IMR-90 (cell line): ENCODE data around the gene TTC28. TPM values are rescaled to one million over a fixed set of nuclear protein-coding genes. Genes with fewer than 3 reads are reported as not detected.

Experiments used
- ATAC-seq: fragments of 200-7000 bp; cut with Tn5 transposase; 2 replicates; pipeline ENCODE4 v1.9.1; 2020; ENCODE audit warnings: low read depth, mild to moderate bottlenecking, moderate library complexity
- BruUV-seq: library from RNA; stranded (reverse); fragments of 400-500 nt; replicated peaks from 2 replicates; lab custom pipeline; 2021; lab: Mats Ljungman, UMichigan
- CTCF ChIA-PET: fragments of 300-600 bp; formaldehyde crosslinking; extraction: SDS; loops from one replicate; lab custom pipeline; 2021; ENCODE audit warnings: antibody characterized with exemption; lab: Yijun Ruan, JAX
- POLR2A ChIA-PET: fragments of 300-600 bp; sonication (Branson Sonifier 250); formaldehyde crosslinking; loops from one replicate; lab custom pipeline; 2022; ENCODE audit warnings: antibody characterized with exemption; ENCODE audit not compliant: unreplicated experiment; lab: Charles Lee
- DNase-seq: peaks from one replicate; pipeline ENCODE4 v3.0.0; 2013
- H2AFZ ChIP-seq: replicated peaks from 2 replicates; pipeline ENCODE3; 2013; ENCODE audit warnings: low read length, mild to moderate bottlenecking; ENCODE audit not compliant: poor library complexity
- H2AK5ac ChIP-seq: 2 replicates; pipeline ENCODE4 v1.6.1; 2013; ENCODE audit warnings: low read depth, low read length, inconsistent platforms
- H2AK9ac ChIP-seq: replicated peaks from 2 replicates; pipeline ENCODE3; 2013; ENCODE audit warnings: mild to moderate bottlenecking, low read depth, low read length, moderate library complexity; ENCODE audit not compliant: poor library complexity
- H2BK120ac ChIP-seq: 2 replicates; pipeline ENCODE4 v1.6.1; 2013; ENCODE audit warnings: low read depth, low read length, inconsistent platforms
- H2BK15ac ChIP-seq: 3 replicates; pipeline ENCODE4 v1.6.1; 2013; ENCODE audit warnings: low read depth, low read length, inconsistent platforms
- H2BK20ac ChIP-seq: 2 replicates; pipeline ENCODE4 v1.6.1; 2013; ENCODE audit warnings: low read depth, mild to moderate bottlenecking, inconsistent platforms, low read length, moderate library complexity
- H2BK5ac ChIP-seq: 2 replicates; pipeline ENCODE4 v1.6.1; 2013; ENCODE audit warnings: mild to moderate bottlenecking, low read depth, low read length, inconsistent platforms; ENCODE audit not compliant: poor library complexity, severe bottlenecking
- H3K14ac ChIP-seq: replicated peaks from 2 replicates; pipeline ENCODE4 v1.6.1; 2013; ENCODE audit warnings: low read depth, low read length, inconsistent platforms
- H3K18ac ChIP-seq: 2 replicates; pipeline ENCODE4 v1.6.1; 2013; ENCODE audit warnings: low read depth, low read length, control low read depth
- H3K23ac ChIP-seq: 2 replicates; pipeline ENCODE4 v1.6.1; 2013; ENCODE audit warnings: low read depth, low read length, inconsistent platforms
- H3K27ac ChIP-seq: 2 replicates; pipeline ENCODE4 v1.5.1; 2013; ENCODE audit warnings: mild to moderate bottlenecking, control low read depth, low read length; ENCODE audit not compliant: insufficient read depth
- H3K27me3 ChIP-seq: 2 replicates; pipeline ENCODE4 v1.6.1; 2013; ENCODE audit warnings: low read length; ENCODE audit not compliant: control insufficient read depth, insufficient read depth
- H3K36me3 ChIP-seq: 2 replicates; pipeline ENCODE4 v1.6.1; 2013; ENCODE audit warnings: low read length, mixed read lengths; ENCODE audit not compliant: control insufficient read depth, insufficient read depth
- H3K4ac ChIP-seq: 2 replicates; pipeline ENCODE4 v1.6.1; 2013; ENCODE audit warnings: low read depth, low read length, inconsistent platforms
- H3K4me1 ChIP-seq: 2 replicates; pipeline ENCODE4 v1.6.1; 2013; ENCODE audit warnings: low read length, mixed read lengths; ENCODE audit not compliant: control insufficient read depth, insufficient read depth
- H3K4me2 ChIP-seq: 2 replicates; pipeline ENCODE4 v1.6.1; 2013; ENCODE audit warnings: low read depth, mild to moderate bottlenecking, control low read depth, low read length, moderate library complexity
- H3K4me3 ChIP-seq: 2 replicates; pipeline ENCODE4 v1.5.1; 2013; ENCODE audit warnings: low read depth, mild to moderate bottlenecking, control low read depth, low read length, moderate library complexity; ENCODE audit not compliant: insufficient read depth
- H3K56ac ChIP-seq: 2 replicates; pipeline ENCODE4 v1.6.1; 2013; ENCODE audit warnings: low read length, inconsistent platforms; ENCODE audit not compliant: insufficient read depth; ENCODE audit errors: extremely low read depth
- H3K79me1 ChIP-seq, 2 experiments: 2 replicates each; pipeline ENCODE4 v1.6.1; 2013; ENCODE audit warnings: low read length in 2 of 2, inconsistent platforms in 1 of 2, low read depth in 1 of 2
- H3K9ac ChIP-seq: 2 replicates; pipeline ENCODE4 v1.6.1; 2013; ENCODE audit warnings: low read depth, low read length, control low read depth
- H3K9me1 ChIP-seq: 2 replicates; pipeline ENCODE4 v1.6.1; 2013; ENCODE audit warnings: low read length, inconsistent platforms; ENCODE audit not compliant: insufficient read depth
- H3K9me3 ChIP-seq: 2 replicates; pipeline ENCODE4 v1.6.1; 2013; ENCODE audit warnings: low read length; ENCODE audit not compliant: control insufficient read depth, insufficient read depth
- H4K20me1 ChIP-seq: 2 replicates; pipeline ENCODE4 v1.6.1; 2013; ENCODE audit warnings: low read length, inconsistent platforms; ENCODE audit not compliant: insufficient read depth
- H4K5ac ChIP-seq: 2 replicates; pipeline ENCODE4 v1.6.1; 2013; ENCODE audit warnings: mild to moderate bottlenecking, low read depth, low read length, control low read depth
- H4K8ac ChIP-seq, 2 experiments: 2 replicates each; pipeline ENCODE4 v1.6.1; 2013; ENCODE audit warnings: low read depth in 2 of 2, low read length in 2 of 2, control low read depth in 1 of 2, inconsistent platforms in 1 of 2
- H4K91ac ChIP-seq: 2 replicates; pipeline ENCODE4 v1.6.1; 2013; ENCODE audit warnings: low read depth, low read length, inconsistent platforms; ENCODE audit not compliant: insufficient read depth
- BHLHE40 ChIP-seq: fragments of 150-350 bp; IDR thresholded peaks from 2 replicates; pipeline ENCODE4 v1.6.1; 2016; ENCODE audit warnings: mild to moderate bottlenecking, low read depth, low read length
- CEBPB ChIP-seq: IDR thresholded peaks from 2 replicates; pipeline ENCODE4 v1.6.1; 2012; ENCODE audit warnings: low read depth, low read length, improper control_type of control experiment
- CHD1 ChIP-seq: IDR thresholded peaks from 2 replicates; pipeline ENCODE4 v1.6.1; 2012; ENCODE audit warnings: low read depth, low read length, improper control_type of control experiment
- FOS ChIP-seq: fragments of 150-350 bp; IDR thresholded peaks from 2 replicates; pipeline ENCODE4 v1.6.1; 2016; ENCODE audit warnings: low read depth, low read length
- MAFK ChIP-seq: IDR thresholded peaks from 2 replicates; pipeline ENCODE4 v1.6.1; 2012; ENCODE audit warnings: low read depth, low read length, improper control_type of control experiment
- MAZ ChIP-seq: IDR thresholded peaks from 2 replicates; pipeline ENCODE4 v1.6.1; 2012; ENCODE audit warnings: low read depth, mild to moderate bottlenecking, low read length, improper control_type of control experiment, moderate library complexity, borderline replicate concordance
- NFE2L2 ChIP-seq: fragments of 150-350 bp; IDR thresholded peaks from 2 replicates; pipeline ENCODE4 v1.6.1; 2016; ENCODE audit warnings: low read depth, mild to moderate bottlenecking, low read length
- POLR2A ChIP-seq: IDR thresholded peaks from 2 replicates; pipeline ENCODE4 v1.6.1; 2012; ENCODE audit warnings: mild to moderate bottlenecking, low read depth, low read length
- RAD21 ChIP-seq: IDR thresholded peaks from 2 replicates; pipeline ENCODE4 v1.6.1; 2012; ENCODE audit warnings: low read length, improper control_type of control experiment
- RCOR1 ChIP-seq: IDR thresholded peaks from 2 replicates; pipeline ENCODE4 v1.6.1; 2012; ENCODE audit warnings: mild to moderate bottlenecking, low read length, improper control_type of control experiment; ENCODE audit not compliant: insufficient replicate concordance
- RFX5 ChIP-seq: IDR thresholded peaks from 2 replicates; pipeline ENCODE4 v1.8.0; 2012; ENCODE audit warnings: low read depth, mild to moderate bottlenecking, low read length, moderate library complexity
- SMC3 ChIP-seq: fragments of 150-350 bp; IDR thresholded peaks from 2 replicates; pipeline ENCODE4 v1.6.1; 2016; ENCODE audit warnings: low read depth, mild to moderate bottlenecking, antibody characterized with exemption, low read length, moderate library complexity
- WGBS, 2 experiments: methylation state at CpG; one replicate each; pipeline versions ENCODE4 v1.1.5 to v1.1.7; 2013; ENCODE audit warnings: missing lambda C conversion rate in 2 of 2; ENCODE audit not compliant: insufficient read length in 1 of 2; ENCODE audit errors: extremely low coverage in 2 of 2; 5-methylcytosine and 5-hydroxymethylcytosine counted together
- dilution Hi-C: fragments of 300-500 bp; cut with HindIII; formaldehyde crosslinking; loops from one replicate; pipeline ENCODE4 v1.14.3; 2018; ENCODE audit warnings: low sequenced_read_pairs; ENCODE audit not compliant: unreplicated experiment
- in situ Hi-C: fragments of 300-500 bp; cut with MboI; formaldehyde crosslinking; loops from 3 replicates; pipeline ENCODE4 v1.14.3; 2019; ENCODE audit warnings: low sequenced_read_pairs, inconsistent platforms, mixed read lengths
- intact Hi-C: fragments of 100-400 bp; cut with micrococcal nuclease; formaldehyde crosslinking; loops from 2 replicates; pipeline ENCODE4 v1.10.0; 2022
- polyA plus RNA-seq, 3 experiments: library from polyadenylated mRNA; depleted of rRNA; stranded (reverse); fragments of >200 nt; gene quantifications; 2 replicates each; pipeline ENCODE4 v1.2.3, GENCODE V29; 2012; ENCODE audit warnings: low replicate concordance in 1 of 3
- total RNA-seq: library from RNA; depleted of rRNA; stranded (reverse); fragments of >200 nt; gene quantifications from 2 replicates; pipeline ENCODE4 v1.2.3, GENCODE V29; 2012
- TF ChIP-seq, protein P1 (sequence below): fragments of 150-350 bp; IDR thresholded peaks from 2 replicates; pipeline ENCODE4 v1.6.1; 2017; ENCODE audit warnings: mild to moderate bottlenecking, antibody characterized with exemption, low read length, low read depth
- TF ChIP-seq, protein P2 (sequence below): fragments of 150-350 bp; IDR thresholded peaks from 2 replicates; pipeline ENCODE4 v1.6.1; 2016; ENCODE audit warnings: low read depth, mild to moderate bottlenecking, low read length, moderate library complexity, borderline replicate concordance

The TTC28 gene
- total and polyA plus RNA-seq, 2 of the 4 experiments (the other 2 are of a cell fraction): 5.6 to 13.3 TPM

- no peak overlapping the region for H2AFZ ChIP-seq
- no peak overlapping the region for H3K18ac ChIP-seq
- in situ Hi-C loops: no loop called here
- no peaks in the 10 kb centered on the region; the same call in 1 of the 2 replicates for H3K27me3 ChIP-seq
- no peak overlapping the region for H2BK120ac ChIP-seq
- intact Hi-C loops: no loop called here
- H3K27ac ChIP-seq: no peak overlapping the region
- H2BK15ac ChIP-seq: no peak overlapping the region
- H3K4me3 ChIP-seq: no peak overlapping the region
- no peaks in the 10 kb centered on the region for H4K20me1 ChIP-seq
- H3K9me3 ChIP-seq: no peaks in the 10 kb centered on the region
- H3K4ac ChIP-seq: no peak overlapping the region
- no peaks in the 10 kb centered on the region for H3K4me1 ChIP-seq
- H3K9ac ChIP-seq: no peak overlapping the region
- BruUV-seq: no TSS peak
- no peak overlapping the region for H2BK5ac ChIP-seq
- H2BK20ac ChIP-seq: no peak overlapping the region
- WGBS, 2 experiments: no CpG with 5 or more reads among the region's 2 CpGs
- H3K4me2 ChIP-seq: no peak overlapping the region
- ChIA-PET CTCF (no interaction called here), POLR2A (no interaction called here)
- H3K9me1 ChIP-seq: no peaks in the 10 kb centered on the region
- no peaks in the 10 kb centered on the region; a peak in 2 of 4 replicates for H3K79me1 ChIP-seq
- no peak for DNase-seq
- H4K5ac ChIP-seq: no peak overlapping the region
- ATAC-seq: no peak
- no peak overlapping the region for H4K91ac ChIP-seq
- no peak overlapping the region for H4K8ac ChIP-seq
- H3K23ac ChIP-seq: no peak overlapping the region
- no peak overlapping the region for H3K56ac ChIP-seq
- no peak overlapping the region for H3K14ac ChIP-seq
- TF ChIP-seq RFX5 (no peak), MAFK (no peak), CEBPB (no peak), BHLHE40 (no peak), POLR2A (no peak), SMC3 (no peak), CHD1 (no peak), NFE2L2 (no peak), FOS (no peak), RCOR1 (no peak), RAD21 (no peak), MAZ (no peak)
- TF ChIP-seq, protein P1, sequence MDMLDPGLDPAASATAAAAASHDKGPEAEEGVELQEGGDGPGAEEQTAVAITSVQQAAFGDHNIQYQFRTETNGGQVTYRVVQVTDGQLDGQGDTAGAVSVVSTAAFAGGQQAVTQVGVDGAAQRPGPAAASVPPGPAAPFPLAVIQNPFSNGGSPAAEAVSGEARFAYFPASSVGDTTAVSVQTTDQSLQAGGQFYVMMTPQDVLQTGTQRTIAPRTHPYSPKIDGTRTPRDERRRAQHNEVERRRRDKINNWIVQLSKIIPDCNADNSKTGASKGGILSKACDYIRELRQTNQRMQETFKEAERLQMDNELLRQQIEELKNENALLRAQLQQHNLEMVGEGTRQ: no peak
- TF ChIP-seq, protein P2, sequence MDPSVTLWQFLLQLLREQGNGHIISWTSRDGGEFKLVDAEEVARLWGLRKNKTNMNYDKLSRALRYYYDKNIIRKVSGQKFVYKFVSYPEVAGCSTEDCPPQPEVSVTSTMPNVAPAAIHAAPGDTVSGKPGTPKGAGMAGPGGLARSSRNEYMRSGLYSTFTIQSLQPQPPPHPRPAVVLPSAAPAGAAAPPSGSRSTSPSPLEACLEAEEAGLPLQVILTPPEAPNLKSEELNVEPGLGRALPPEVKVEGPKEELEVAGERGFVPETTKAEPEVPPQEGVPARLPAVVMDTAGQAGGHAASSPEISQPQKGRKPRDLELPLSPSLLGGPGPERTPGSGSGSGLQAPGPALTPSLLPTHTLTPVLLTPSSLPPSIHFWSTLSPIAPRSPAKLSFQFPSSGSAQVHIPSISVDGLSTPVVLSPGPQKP: no peak
- H2AK9ac ChIP-seq: no peak overlapping the region
- dilution Hi-C loops: no loop called here
- no peak overlapping the region for H2AK5ac ChIP-seq
- peaks cover 2% of the 10 kb centered on the region; the same call in 1 of the 2 replicates for H3K36me3 ChIP-seq
Observed at GRCh38 chr22:28237783-28238182, 441.9 kb downstream of the TTC28 start.
